ENCODE results near the gene FNDC10. TPM values are rescaled to one million over a fixed set of nuclear protein-coding genes. Genes with fewer than 3 reads are reported as not detected.

The FNDC10 gene
- total and polyA plus RNA-seq, 2 experiments from 2014 or later: 2.1 to 8.8 TPM

GRCh38 chr1:1602968-1603506, 3.1 kb upstream of the FNDC10 start:
- WGBS (ENCODE audit: low lambda C conversion rate, missing lambda C conversion rate): 72% methylated on average over 12 of the region's 13 CpGs
- no peaks in the 10 kb centered on the region for H3K9me2 ChIP-seq (replicated peaks; ENCODE audit: insufficient read depth)
- peaks cover 49% of the 10 kb centered on the region for H3K27me3 ChIP-seq
- H2AFZ ChIP-seq: no peak overlapping the region
- H3K4me2 ChIP-seq: no peak overlapping the region
- H3K4me3 ChIP-seq: no peak overlapping the region
- no peaks in the 10 kb centered on the region for H3K9me3 ChIP-seq (ENCODE audit: low read depth)
- no peak for DNase-seq (ENCODE audit: low spot score)
- peaks cover 3% of the 10 kb centered on the region for H3K4me1 ChIP-seq (ENCODE audit: insufficient read depth)
- no peak overlapping the region for H3K27ac ChIP-seq
- no peaks in the 10 kb centered on the region for H3K36me3 ChIP-seq (replicated peaks; ENCODE audit: insufficient read depth, low read depth)
- H3K79me2 ChIP-seq: no peaks in the 10 kb centered on the region
- TF ChIP-seq EZH2 (IDR thresholded peaks at IDR 0.05; ENCODE audit: borderline replicate concordance): no peak
- H4K20me1 ChIP-seq (ENCODE audit: insufficient read depth, poor library complexity, severe bottlenecking): no peaks in the 10 kb centered on the region

GRCh38 chr1:1602304-1602967, 2.5 kb upstream of the FNDC10 start:
- no peak for DNase-seq (ENCODE audit: low spot score)
- H2AFZ ChIP-seq: no peak overlapping the region
- H3K79me2 ChIP-seq: no peaks in the 10 kb centered on the region
- peaks cover 3% of the 10 kb centered on the region for H3K4me1 ChIP-seq (ENCODE audit: insufficient read depth)
- TF ChIP-seq CTCF (IDR thresholded peaks at IDR 0.05; ENCODE audit: poor library complexity): no peak
- TF ChIP-seq EZH2 (IDR thresholded peaks at IDR 0.05; ENCODE audit: borderline replicate concordance): no peak
- no peak for TF ChIP-seq EZH2phosphoT487 (IDR thresholded peaks at IDR 0.05; ENCODE audit: low read depth, severe bottlenecking, unreplicated experiment)
- no peak overlapping the region for H3K27ac ChIP-seq
- H3K27me3 ChIP-seq: peaks cover 55% of the 10 kb centered on the region
- H3K4me2 ChIP-seq: no peak overlapping the region
- H3K4me3 ChIP-seq: no peak overlapping the region
- no peaks in the 10 kb centered on the region for H4K20me1 ChIP-seq (ENCODE audit: insufficient read depth, poor library complexity, severe bottlenecking)
- no peaks in the 10 kb centered on the region for H3K9me2 ChIP-seq (replicated peaks; ENCODE audit: insufficient read depth)
- no peaks in the 10 kb centered on the region for H3K36me3 ChIP-seq (replicated peaks; ENCODE audit: insufficient read depth, low read depth)
- WGBS (ENCODE audit: low lambda C conversion rate, missing lambda C conversion rate): 71% methylated on average over 18 of the region's 18 CpGs
- no peaks in the 10 kb centered on the region for H3K9me3 ChIP-seq (ENCODE audit: low read depth)

- whole genome bisulfite sequencing (ENCODE audit: low lambda C conversion rate, missing lambda C conversion rate): 84% methylated on average over 15 of the region's 15 CpGs
- no peaks in the 10 kb centered on the region for H3K9me3 ChIP-seq (ENCODE audit: low read depth)
- H2AFZ ChIP-seq: no peak overlapping the region
- H3K9me2 ChIP-seq (replicated peaks; ENCODE audit: insufficient read depth): no peaks in the 10 kb centered on the region
- TF ChIP-seq EZH2 (IDR thresholded peaks at IDR 0.05; ENCODE audit: borderline replicate concordance) (no peak), CTCF (IDR thresholded peaks at IDR 0.05; ENCODE audit: poor library complexity) (no peak), EZH2phosphoT487 (IDR thresholded peaks at IDR 0.05; ENCODE audit: low read depth, severe bottlenecking, unreplicated experiment) (no peak)
- H3K4me1 ChIP-seq (ENCODE audit: insufficient read depth): peaks cover 3% of the 10 kb centered on the region
- DNase-seq (ENCODE audit: low spot score): no peak
- no peak overlapping the region for H3K4me3 ChIP-seq
- H3K27ac ChIP-seq: no peak overlapping the region
- no peak overlapping the region for H3K4me2 ChIP-seq
- no peaks in the 10 kb centered on the region for H4K20me1 ChIP-seq (ENCODE audit: insufficient read depth, poor library complexity, severe bottlenecking)
- no peaks in the 10 kb centered on the region for H3K79me2 ChIP-seq
- H3K27me3 ChIP-seq: peaks cover 58% of the 10 kb centered on the region
- no peaks in the 10 kb centered on the region for H3K36me3 ChIP-seq (replicated peaks; ENCODE audit: insufficient read depth, low read depth)
Measured at GRCh38 chr1:1601564-1602303, 1.8 kb upstream of the FNDC10 start.

Measured in hepatocyte (in vitro differentiated cells).